Aorta (tissue), 5 donors: ENCODE results near the gene HOXB3. TPM values are rescaled to one million over a fixed set of nuclear protein-coding genes. Genes with fewer than 3 reads are reported as not detected.

Experiments used
- ATAC-seq: fragments of 200-7000 bp; cut with Tn5 transposase; one replicate; pipeline ENCODE4 v1.9.1; 2022; ENCODE audit warnings: moderate library complexity; ENCODE audit not compliant: low FRiP score
- DNase-seq, 2 donors: peaks; one replicate each; pipeline ENCODE4 v3.0.0-alpha.2; 2020
- H3K27ac ChIP-seq, 2 donors: one replicate each; pipeline ENCODE4 v1.5.1; 2013; ENCODE audit warnings: low read length in 2 of 2, mild to moderate bottlenecking in 2 of 2, moderate library complexity in 2 of 2, control low read depth in 1 of 2, inconsistent platforms in 1 of 2, low read depth in 1 of 2
- H3K27me3 ChIP-seq, 2 donors: one replicate each; pipeline ENCODE4 v1.6.1; 2013; ENCODE audit warnings: control low read depth in 1 of 2, low read length in 1 of 2, mild to moderate bottlenecking in 1 of 2, moderate library complexity in 1 of 2; ENCODE audit not compliant: insufficient read depth in 2 of 2, control insufficient read depth in 1 of 2
- H3K36me3 ChIP-seq, 2 donors: one replicate each; pipeline ENCODE4 v1.6.1; 2013; ENCODE audit warnings: control low read depth in 1 of 2, low read length in 1 of 2, mild to moderate bottlenecking in 1 of 2; ENCODE audit not compliant: insufficient read depth in 2 of 2, control insufficient read depth in 1 of 2
- H3K4me1 ChIP-seq, 2 donors: one replicate each; pipeline ENCODE4 v1.6.1; 2013; ENCODE audit warnings: low read length in 2 of 2, control low read depth in 1 of 2, mild to moderate bottlenecking in 1 of 2, moderate library complexity in 1 of 2; ENCODE audit not compliant: insufficient read depth in 2 of 2, control insufficient read depth in 1 of 2
- H3K4me3 ChIP-seq, 2 donors: one replicate each; pipeline ENCODE4 v1.5.1; 2013; ENCODE audit warnings: low read length in 2 of 2, control low read depth in 1 of 2, mild to moderate bottlenecking in 1 of 2
- H3K9me3 ChIP-seq: one replicate; pipeline ENCODE4 v1.6.1; 2013; ENCODE audit warnings: mild to moderate bottlenecking, low read length; ENCODE audit not compliant: control insufficient read depth
- WGBS, 2 donors: extraction: QIAGEN DNeasy Blood & Tissue Kit; methylation state at CpG; one replicate each; pipeline ENCODE4 v1.1.7; 2013; 5-methylcytosine and 5-hydroxymethylcytosine counted together
- intact Hi-C, 2 donors: fragments of 100-400 bp; cut with DNase I; formaldehyde crosslinking; loops; one replicate each; pipeline versions ENCODE4 v1.14.2 to v1.15.0; 2022
- polyA plus RNA-seq, 2 donors: library from polyadenylated mRNA; stranded (reverse); fragments of 200-250 nt; gene quantifications; one replicate each; pipeline ENCODE4 v1.2.3, GENCODE V29; 2013
- total RNA-seq, 2 donors: library from RNA; stranded (reverse); fragmentation: NEBNext Ultra II Directional; extraction: Animal tissue kit (Norgen Biotek cat#: 25700); gene quantifications; one replicate each; pipeline ENCODE4 v1.2.1, GENCODE V29; 2021
- donor health status: healthy with polysubstance abuse.
- donor health status: Bipolar disorder and iron deficiency.
- donor health status: DM: no; HTN: no; CAD: no.
- donor health status: DM: no; HTN: no; CAD: no.
- donor health status: DM: yes; HTN: yes; CAD: no.

The HOXB3 gene
- total and polyA plus RNA-seq, 4 donors: 2.4 to 62.9 (median 25.3) TPM

DNA sequence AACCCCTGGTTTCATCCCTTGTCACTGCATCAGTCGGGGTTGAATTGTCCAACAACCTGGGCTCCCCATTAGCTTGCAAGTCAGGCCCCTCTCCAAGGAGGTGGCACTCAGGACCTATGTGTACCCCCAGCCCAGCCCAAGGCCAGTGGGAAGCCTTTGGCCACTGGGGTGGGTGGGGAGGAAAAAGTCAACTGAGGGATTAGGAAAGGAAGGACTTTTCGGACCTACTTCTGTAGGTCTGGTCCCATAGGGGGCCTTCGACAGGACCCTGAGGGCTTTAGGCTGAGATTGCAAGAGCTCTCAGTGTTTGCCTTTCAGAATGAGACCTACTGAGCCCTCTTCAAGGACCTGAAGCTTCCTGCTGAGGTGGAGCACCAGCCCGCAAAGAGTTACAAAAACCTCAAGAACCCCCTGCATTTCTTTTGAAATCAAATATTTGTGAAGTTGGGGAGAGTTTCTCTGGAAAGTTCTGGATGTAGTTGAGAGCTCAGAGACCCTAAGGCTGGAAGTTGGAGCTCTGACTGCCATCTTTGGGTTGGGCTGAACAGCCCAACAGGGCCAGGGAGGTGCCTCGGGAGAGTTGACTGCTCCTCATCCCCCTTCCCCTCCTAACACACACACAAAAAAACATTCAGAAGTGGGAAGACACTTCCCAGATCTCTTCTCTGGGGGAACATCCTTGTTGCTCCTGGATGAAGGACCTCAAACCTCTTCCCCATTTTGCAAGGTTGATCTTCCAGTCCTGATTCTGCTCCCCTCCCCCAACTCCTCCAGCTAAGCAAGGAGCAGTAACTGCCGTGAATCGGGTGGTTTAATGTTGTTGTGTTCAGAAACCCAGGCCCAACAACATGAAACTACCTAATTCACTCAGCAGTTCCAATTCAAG is 41.9 kb upstream of the HOXB3 start:
- H3K27ac ChIP-seq: no peak overlapping the region
- intact Hi-C loops: no loop called here
- no peak overlapping the region for H3K4me3 ChIP-seq
- H3K36me3 ChIP-seq: no peaks in the 10 kb centered on the region
- no peaks in the 10 kb centered on the region for H3K4me1 ChIP-seq
- peaks cover 0 to 2% of the 10 kb centered on the region in 2 donors for H3K27me3 ChIP-seq
- WGBS, 2 donors: 62 to 81% methylated on average over 7 of the region's 7 CpGs
- ATAC-seq (no peak), DNase-seq (peak; percentile 10 to 32)
- H3K9me3 ChIP-seq: no peaks in the 10 kb centered on the region

DNA sequence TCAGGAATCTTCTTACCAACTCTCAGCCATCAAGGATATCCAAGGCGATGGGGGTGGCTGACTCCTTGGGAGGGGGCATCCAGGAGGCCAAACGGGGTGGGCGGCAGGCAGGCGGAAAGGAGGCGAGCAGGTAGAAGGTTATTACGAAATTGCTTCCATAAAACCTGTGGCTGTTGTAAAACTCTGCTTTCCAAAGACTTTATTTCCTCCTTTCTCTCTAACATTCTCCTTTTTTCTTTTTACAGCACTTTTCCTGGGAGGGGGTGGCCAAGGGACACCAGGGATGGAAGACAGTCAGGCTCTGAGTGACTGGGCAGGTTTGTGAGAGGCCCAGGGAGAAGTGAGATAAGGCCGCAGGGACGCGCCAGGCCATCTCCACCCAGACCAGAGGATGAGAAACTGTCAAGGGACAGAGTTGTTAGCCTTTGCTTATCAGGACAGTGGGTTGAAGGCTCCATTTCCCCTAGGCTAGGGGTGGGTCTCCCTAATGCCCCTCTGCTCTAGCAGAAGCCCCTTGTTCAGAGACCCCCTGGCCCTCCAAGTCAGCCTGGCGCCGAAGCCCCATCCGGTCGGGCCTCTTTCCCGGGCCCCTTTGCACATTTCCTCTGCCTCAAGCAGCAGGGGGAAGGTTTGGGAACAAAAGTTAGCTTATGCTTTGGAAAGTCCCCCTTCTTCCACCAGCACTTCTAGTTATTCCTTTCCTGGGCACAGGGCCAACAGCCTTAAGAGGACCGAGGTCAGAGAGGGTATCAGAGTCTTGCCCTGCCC is 41.1 kb upstream of the HOXB3 start:
- 55 to 58% methylated on average over 15 of the region's 15 CpGs for WGBS, 2 donors
- intact Hi-C loops: no loop called here
- H3K27me3 ChIP-seq: peaks cover 0 to 2% of the 10 kb centered on the region in 2 donors

DNA sequence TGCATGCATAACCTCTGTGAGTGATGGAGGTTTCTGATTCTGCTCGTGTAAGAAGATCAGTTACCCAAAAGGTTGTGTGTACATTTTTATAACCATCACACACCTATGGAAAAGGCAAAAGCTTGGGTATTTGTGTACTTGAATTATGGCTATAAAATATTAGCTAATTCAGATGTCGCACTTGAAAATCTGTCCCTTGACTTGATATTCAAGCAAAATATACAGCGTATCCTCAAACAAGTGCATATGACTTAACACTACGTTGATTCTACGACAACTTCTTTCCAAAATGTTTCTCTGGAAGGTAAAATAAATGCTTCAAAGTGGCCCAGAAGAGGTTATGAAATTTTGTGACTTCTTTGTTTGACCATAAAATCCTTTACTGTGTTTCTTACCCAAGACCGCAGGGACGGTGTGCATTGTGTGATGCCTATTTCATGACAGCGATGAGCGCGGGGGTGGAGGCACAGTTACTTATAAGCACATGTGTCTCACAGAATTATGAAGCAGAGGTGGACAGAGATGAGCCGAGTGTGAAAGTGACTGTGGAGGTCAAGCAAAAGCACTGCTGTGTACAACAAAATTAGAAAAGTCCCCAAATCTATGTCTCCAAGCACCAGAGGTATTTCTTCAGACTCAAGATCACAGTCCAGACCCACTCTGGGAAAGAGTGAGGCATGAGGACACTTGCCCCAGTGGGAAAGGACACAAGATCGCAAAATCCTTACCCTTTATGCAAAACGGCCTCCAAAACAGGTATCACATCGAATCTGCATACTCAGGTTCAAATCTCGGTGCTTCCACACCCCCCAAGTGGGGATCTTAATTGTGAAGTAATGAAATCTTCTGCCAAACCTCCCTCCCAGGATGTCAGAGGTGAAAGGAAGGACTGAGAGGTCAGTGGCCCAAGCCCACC is 40.2 kb upstream of the HOXB3 start:
- DNase-seq: peak in 1 of 2 donors; percentile 35
- Histone ChIP-seq H3K27me3 (peaks cover 0 to 2% of the 10 kb centered on the region in 2 donors), H3K27ac (no peak overlapping the region), H3K4me1 (no peaks in the 10 kb centered on the region), H3K36me3 (no peaks in the 10 kb centered on the region), H3K9me3 (no peaks in the 10 kb centered on the region), H3K4me3 (no peak overlapping the region)
- 58 to 69% methylated on average over 15 of the region's 15 CpGs for WGBS, 2 donors
- intact Hi-C loops: no loop called here
- no peak for ATAC-seq

More for the DNA sequence above, 41.1 kb upstream of the HOXB3 start:
- H3K27ac ChIP-seq: no peak overlapping the region
- no peak overlapping the region for H3K4me3 ChIP-seq
- H3K36me3 ChIP-seq: no peaks in the 10 kb centered on the region
- H3K4me1 ChIP-seq: no peaks in the 10 kb centered on the region
- no peaks in the 10 kb centered on the region for H3K9me3 ChIP-seq
- DNase-seq: peak; percentile 20 to 33
- ATAC-seq: no peak

GRCh38 chr17:48629411-48629759 is 39.3 kb upstream of the HOXB3 start:
- Histone ChIP-seq H3K36me3 (no peaks in the 10 kb centered on the region), H3K9me3 (no peaks in the 10 kb centered on the region), H3K27me3 (no peaks in the 10 kb centered on the region), H3K27ac (no peak overlapping the region), H3K4me1 (no peaks in the 10 kb centered on the region), H3K4me3 (no peak overlapping the region)
- DNase-seq (peak; percentile 9 to 37), ATAC-seq (no peak)
- intact Hi-C loops: no loop called here
- 51 to 67% methylated on average over 5 of the region's 5 CpGs for WGBS, 2 donors

GRCh38 chr17:48628649-48629410 is 38.8 kb upstream of the HOXB3 start:
- no peak for ATAC-seq
- Histone ChIP-seq H3K4me1 (no peaks in the 10 kb centered on the region), H3K27me3 (no peaks in the 10 kb centered on the region), H3K27ac (no peak overlapping the region), H3K36me3 (no peaks in the 10 kb centered on the region), H3K4me3 (no peak overlapping the region), H3K9me3 (no peaks in the 10 kb centered on the region)
- intact Hi-C loops: no loop called here
- WGBS, 2 donors: 57 to 64% methylated on average over 5 of the region's 5 CpGs
- DNase-seq: peak; percentile 26 to 42

GRCh38 chr17:48627623-48628521 is 37.8 kb upstream of the HOXB3 start:
- Histone ChIP-seq H3K36me3 (no peaks in the 10 kb centered on the region), H3K27ac (no peak overlapping the region), H3K9me3 (no peaks in the 10 kb centered on the region), H3K4me1 (no peaks in the 10 kb centered on the region), H3K4me3 (no peak overlapping the region), H3K27me3 (no peaks in the 10 kb centered on the region)
- WGBS, 2 donors: 25 to 28% methylated on average over 27 of the region's 27 CpGs
- peak; percentile 10 to 46 for DNase-seq
- intact Hi-C loops: no loop called here
- no peak for ATAC-seq

DNA sequence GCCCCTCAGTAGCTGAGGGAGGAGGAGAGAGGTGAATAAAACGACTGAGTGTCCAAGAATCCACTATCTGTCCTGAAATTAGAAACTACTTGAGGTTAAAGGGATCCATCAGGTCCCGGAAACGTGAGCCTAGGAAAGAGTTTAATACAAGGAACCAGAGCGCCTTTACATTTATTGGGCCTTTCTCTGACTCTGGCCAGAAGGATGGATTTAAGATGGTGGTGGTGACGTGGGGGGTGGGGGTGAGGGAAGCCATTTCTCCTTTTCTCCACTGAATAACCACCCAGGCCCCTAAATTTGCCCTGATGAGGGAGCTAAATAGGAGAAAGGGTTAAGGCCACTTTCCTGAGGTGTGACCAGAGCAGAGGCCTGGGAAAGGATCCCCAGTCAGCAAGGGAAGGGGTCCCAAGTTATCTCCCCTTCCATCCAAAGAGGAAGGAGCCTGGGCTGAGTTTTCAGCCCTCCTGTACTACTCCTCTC is 37.1 kb upstream of the HOXB3 start:
- 33 to 44% methylated on average over 5 of the region's 5 CpGs for WGBS, 2 donors
- Histone ChIP-seq H3K36me3 (no peaks in the 10 kb centered on the region), H3K27ac (no peak overlapping the region), H3K27me3 (no peaks in the 10 kb centered on the region), H3K9me3 (no peaks in the 10 kb centered on the region), H3K4me1 (no peaks in the 10 kb centered on the region), H3K4me3 (no peak overlapping the region)
- ATAC-seq: no peak
- peak in 1 of 2 donors; percentile 4 for DNase-seq
- intact Hi-C loops: no loop called here
